Measurements from ENCODE around the gene GP9.

The GP9 gene

DNA sequence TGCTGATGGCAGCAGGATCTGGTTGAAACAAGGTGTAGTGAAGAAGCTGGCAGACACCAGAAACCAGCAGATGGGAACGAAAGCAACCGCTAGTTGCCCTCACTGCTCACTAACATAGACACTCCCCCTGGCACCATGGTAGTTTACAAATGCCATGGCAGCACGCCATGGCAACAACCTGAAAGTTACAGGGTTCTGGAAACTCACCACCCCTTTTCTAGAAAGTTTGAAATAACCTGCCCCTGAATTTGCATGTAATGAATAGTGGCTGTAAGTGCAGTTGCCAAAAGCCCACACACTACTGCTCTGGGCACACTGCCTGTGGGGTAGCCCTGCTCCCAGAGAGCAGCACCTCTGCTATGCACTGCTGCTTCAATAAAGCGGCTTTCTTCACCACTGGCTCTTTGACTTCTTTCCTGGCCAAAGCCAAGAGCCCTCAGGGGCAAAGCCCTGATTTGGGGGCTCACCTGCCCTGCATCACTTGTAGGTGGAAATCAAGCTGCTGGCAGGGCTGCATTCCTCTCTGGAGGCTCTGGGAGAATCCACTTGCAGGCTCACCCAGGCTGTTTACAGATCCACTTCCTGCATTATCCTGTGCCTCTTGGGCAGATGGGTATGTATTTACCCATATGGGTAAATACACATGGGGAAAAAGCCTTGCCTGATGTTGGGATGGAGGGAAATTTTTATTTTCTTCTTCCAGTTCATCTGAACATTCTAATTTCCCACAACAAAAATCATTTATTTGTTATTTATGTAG lies 2.0 kb upstream of the GP9 start:
- TF ChIP-seq TCF12 (IDR thresholded peaks at IDR 0.05; ENCODE audit: low read depth) (no peak), TAF1 (IDR thresholded peaks at IDR 0.05; ENCODE audit: low read depth) (no peak), MAX (IDR thresholded peaks at IDR 0.05) (no peak), EGR1 (IDR thresholded peaks at IDR 0.05) (no peak), REST (IDR thresholded peaks at IDR 0.05; ENCODE audit: low read depth) (no peak), YY1 (IDR thresholded peaks at IDR 0.05; ENCODE audit: low read depth) (no peak), RAD21 (IDR thresholded peaks at IDR 0.05; ENCODE audit: low read depth) (no peak), CEBPB (IDR thresholded peaks at IDR 0.05) (no peak), NFIC (IDR thresholded peaks at IDR 0.05) (no peak), FOXM1 (IDR thresholded peaks at IDR 0.05; ENCODE audit: borderline replicate concordance, low read depth) (no peak), USF1 (IDR thresholded peaks at IDR 0.05) (no peak), TEAD4 (IDR thresholded peaks at IDR 0.05) (no peak), CREB1 (IDR thresholded peaks at IDR 0.05; ENCODE audit: low read depth) (no peak), ZBTB7A (IDR thresholded peaks at IDR 0.05; ENCODE audit: low read depth) (no peak), EP300 (IDR thresholded peaks at IDR 0.05; ENCODE audit: borderline replicate concordance) (no peak)

DNA sequence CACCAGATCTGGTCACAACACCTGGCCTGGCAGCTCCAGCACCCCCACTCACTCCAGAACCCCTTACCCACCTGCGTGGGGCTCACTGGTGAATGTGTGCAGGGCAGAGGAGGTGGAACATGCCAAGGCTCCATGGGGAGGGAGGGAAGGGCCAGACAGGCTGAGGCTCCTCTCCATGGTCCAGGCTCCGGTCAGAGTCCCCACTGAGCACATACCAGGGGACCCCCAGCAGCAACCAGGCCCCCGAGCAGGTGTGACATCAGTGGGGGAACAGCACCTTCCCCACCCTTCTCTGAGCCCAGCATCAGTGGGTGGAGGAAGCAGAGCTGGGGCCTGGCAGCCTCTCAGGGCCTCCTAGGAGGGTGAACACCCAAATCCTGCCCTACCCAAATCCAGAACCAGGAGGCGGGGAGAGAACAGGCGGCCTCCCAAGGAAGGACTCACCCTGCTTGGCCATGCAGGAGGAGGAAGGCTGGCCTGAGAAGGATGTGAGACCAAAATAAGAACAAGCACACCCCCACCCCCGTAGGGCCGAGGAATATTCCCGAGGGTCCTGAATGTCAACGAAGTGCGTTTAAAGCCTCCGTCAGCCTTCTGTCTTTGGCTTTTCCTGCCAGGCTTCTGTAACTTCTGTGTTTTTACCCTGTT lies 1.1 kb upstream of the GP9 start:
- TF ChIP-seq YY1 (IDR thresholded peaks at IDR 0.05; ENCODE audit: low read depth) = no peak
- TF ChIP-seq TEAD4 (IDR thresholded peaks at IDR 0.05) = no peak
- no peak for TF ChIP-seq ZBTB7A (IDR thresholded peaks at IDR 0.05; ENCODE audit: low read depth)
- no peak for TF ChIP-seq TCF12 (IDR thresholded peaks at IDR 0.05; ENCODE audit: low read depth)
- TF ChIP-seq FOXM1 (IDR thresholded peaks at IDR 0.05; ENCODE audit: borderline replicate concordance, low read depth) = no peak
- no peak for TF ChIP-seq RAD21 (IDR thresholded peaks at IDR 0.05; ENCODE audit: low read depth)
- no peak for TF ChIP-seq REST (IDR thresholded peaks at IDR 0.05; ENCODE audit: low read depth)
- TF ChIP-seq MAX (IDR thresholded peaks at IDR 0.05) = no peak
- no peak for TF ChIP-seq NFIC (IDR thresholded peaks at IDR 0.05)

DNA sequence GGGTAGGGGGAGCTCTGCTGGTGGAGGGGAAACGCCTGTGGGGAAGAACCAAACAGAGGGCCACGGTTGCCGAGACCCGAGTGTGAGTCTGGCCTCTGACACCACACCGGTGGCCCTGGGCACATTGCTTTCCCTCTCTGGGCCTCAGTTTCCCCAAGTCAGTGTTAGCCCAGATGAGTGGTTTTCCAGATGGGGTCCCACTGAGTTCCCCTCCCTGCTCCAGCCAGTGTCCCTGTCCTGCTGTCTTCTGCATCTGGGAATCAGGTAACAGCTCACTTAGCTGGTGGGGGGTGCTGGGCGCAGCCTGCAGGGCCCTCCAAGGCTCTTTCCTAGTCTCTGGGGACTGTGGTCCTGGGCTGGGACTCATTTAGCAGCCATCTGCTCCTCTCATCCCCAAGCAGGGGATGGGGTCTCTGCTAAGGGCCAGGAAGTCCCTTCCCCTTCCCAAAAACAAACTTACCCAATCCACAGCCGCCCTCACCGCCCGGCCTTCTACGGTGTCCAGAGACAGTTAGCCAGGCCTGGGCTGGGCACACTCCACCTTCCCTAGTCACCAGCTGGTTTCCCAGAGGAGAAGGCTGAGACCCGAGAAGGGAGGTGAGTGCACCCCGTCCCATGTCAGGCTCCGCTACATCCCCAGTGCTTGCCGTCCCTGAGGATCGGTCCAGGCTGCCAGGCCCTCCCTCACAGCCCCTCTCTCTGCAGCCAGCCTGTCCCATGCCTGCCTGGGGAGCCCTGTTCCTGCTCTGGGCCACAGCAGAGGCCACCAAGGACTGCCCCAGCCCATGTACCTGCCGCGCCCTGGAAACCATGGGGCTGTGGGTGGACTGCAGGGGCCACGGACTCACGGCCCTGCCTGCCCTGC lies 676 bp downstream of the GP9 start:
- no peak for TF ChIP-seq TAF1 (IDR thresholded peaks at IDR 0.05; ENCODE audit: low read depth)
- TF ChIP-seq REST (IDR thresholded peaks at IDR 0.05; ENCODE audit: low read depth) = no peak
- TF ChIP-seq NFIC (IDR thresholded peaks at IDR 0.05) = no peak
- no peak for TF ChIP-seq RAD21 (IDR thresholded peaks at IDR 0.05; ENCODE audit: low read depth)
- no peak for TF ChIP-seq USF1 (IDR thresholded peaks at IDR 0.05)
- no peak for TF ChIP-seq ZBTB7A (IDR thresholded peaks at IDR 0.05; ENCODE audit: low read depth)
- TF ChIP-seq TEAD4 (IDR thresholded peaks at IDR 0.05) = no peak
- no peak for TF ChIP-seq FOXM1 (IDR thresholded peaks at IDR 0.05; ENCODE audit: borderline replicate concordance, low read depth)
- TF ChIP-seq EP300 (IDR thresholded peaks at IDR 0.05; ENCODE audit: borderline replicate concordance) = no peak
- no peak for TF ChIP-seq CREB1 (IDR thresholded peaks at IDR 0.05; ENCODE audit: low read depth)
- no peak for TF ChIP-seq EGR1 (IDR thresholded peaks at IDR 0.05)
- no peak for TF ChIP-seq CEBPB (IDR thresholded peaks at IDR 0.05)
- no peak for TF ChIP-seq TCF12 (IDR thresholded peaks at IDR 0.05; ENCODE audit: low read depth)
- no peak for TF ChIP-seq YY1 (IDR thresholded peaks at IDR 0.05; ENCODE audit: low read depth)
- TF ChIP-seq MAX (IDR thresholded peaks at IDR 0.05) = no peak
